Liver (tissue), 9 donors: Measurements from ENCODE around the gene SIGLEC14. TPM values are rescaled to one million over a fixed set of nuclear protein-coding genes. Genes with fewer than 3 reads are reported as not detected.
"Not testable (repeated sequence)": the region's sequence is repeated elsewhere in the genome, so short reads cannot be mapped to it uniquely, and the experiment has no call there.

Source experiments
- DNase-seq: peaks from one replicate; pipeline ENCODE4 v3.0.0-alpha.2; 2017; ENCODE audit warnings: low spot score
- H3K27ac ChIP-seq, 2 donors: one replicate each; pipeline ENCODE4 v1.7.0; 2013; ENCODE audit warnings: inconsistent platforms in 2 of 2, low read length in 2 of 2, control low read depth in 1 of 2, low read depth in 1 of 2, mild to moderate bottlenecking in 1 of 2
- H3K27me3 ChIP-seq, 4 donors: one replicate each; pipeline versions ENCODE4 v1.6.1 to v1.7.0; 2013; ENCODE audit warnings: low read length in 3 of 4, inconsistent platforms in 1 of 4, mild to moderate bottlenecking in 1 of 4, moderate library complexity in 1 of 4; ENCODE audit not compliant: control insufficient read depth in 4 of 4, insufficient read depth in 4 of 4
- H3K36me3 ChIP-seq, 4 donors: one replicate each; pipeline versions ENCODE4 v1.6.1 to v1.7.0; 2013; ENCODE audit warnings: low read length in 3 of 4, mild to moderate bottlenecking in 3 of 4, low read depth in 1 of 4, moderate library complexity in 1 of 4; ENCODE audit not compliant: control insufficient read depth in 4 of 4, insufficient read depth in 3 of 4
- H3K4me1 ChIP-seq, 4 donors: one replicate each; pipeline versions ENCODE4 v1.6.1 to v1.7.0; 2013; ENCODE audit warnings: low read length in 3 of 4, mild to moderate bottlenecking in 3 of 4, moderate library complexity in 1 of 4; ENCODE audit not compliant: control insufficient read depth in 4 of 4, insufficient read depth in 4 of 4
- H3K4me3 ChIP-seq, 3 donors: one replicate each; pipeline versions ENCODE4 v1.6.1 to v1.7.0; 2013; ENCODE audit warnings: low read length in 3 of 3, control low read depth in 1 of 3, low read depth in 1 of 3, mild to moderate bottlenecking in 1 of 3
- H3K9ac ChIP-seq, 2 donors: one replicate each; pipeline ENCODE4 v1.7.0; 2013; ENCODE audit warnings: low read length in 2 of 2, mild to moderate bottlenecking in 2 of 2, moderate library complexity in 2 of 2, control low read depth in 1 of 2, low read depth in 1 of 2
- H3K9me3 ChIP-seq, 4 donors: one replicate each; pipeline versions ENCODE4 v1.6.1 to v1.7.0; 2013; ENCODE audit warnings: low read length in 3 of 4; ENCODE audit not compliant: control insufficient read depth in 4 of 4
- ATF3 ChIP-seq: IDR thresholded peaks from 2 replicates; pipeline ENCODE4 v1.6.1; 2016; ENCODE audit warnings: antibody characterized with exemption
- CTCF ChIP-seq: fragments of 150-350 bp; IDR thresholded peaks from 2 replicates; pipeline ENCODE4 v1.5.1; 2017; ENCODE audit warnings: improper control_type of control experiment, low read depth, low read length; ENCODE audit not compliant: missing input control
- EGR1 ChIP-seq, 2 donors: IDR thresholded peaks; 2 replicates each; pipeline ENCODE4 v1.6.1; 2016 to 2018; ENCODE audit warnings: antibody characterized with exemption in 2 of 2, low read depth in 2 of 2
- FOXA1 ChIP-seq: IDR thresholded peaks from 2 replicates; pipeline ENCODE4 v1.6.1; 2016; ENCODE audit warnings: antibody characterized with exemption
- FOXA2 ChIP-seq: IDR thresholded peaks from 2 replicates; pipeline ENCODE4 v1.6.1; 2016; ENCODE audit warnings: antibody characterized with exemption
- GABPA ChIP-seq, 2 donors: IDR thresholded peaks in 1 of 2; conservative IDR thresholded peaks in 1 of 2; 2 replicates each; pipeline ENCODE4 v1.6.1; 2016; ENCODE audit warnings: antibody characterized with exemption in 2 of 2, mild to moderate bottlenecking in 1 of 2, moderate library complexity in 1 of 2
- HNF4A ChIP-seq, 2 donors: conservative IDR thresholded peaks; 2 replicates each; pipeline ENCODE4 v1.6.1; 2016; ENCODE audit warnings: antibody characterized with exemption in 2 of 2, mild to moderate bottlenecking in 2 of 2
- MAX ChIP-seq: IDR thresholded peaks from 2 replicates; pipeline ENCODE4 v1.6.1; 2016; ENCODE audit warnings: antibody characterized with exemption
- RAD21 ChIP-seq, 2 donors: IDR thresholded peaks; 2 replicates each; pipeline ENCODE4 v1.6.1; 2016; ENCODE audit warnings: antibody characterized with exemption in 2 of 2, mild to moderate bottlenecking in 2 of 2
- RXRA ChIP-seq, 2 donors: IDR thresholded peaks; 2 replicates each; pipeline ENCODE4 v1.6.1; 2017 to 2018; ENCODE audit warnings: antibody characterized with exemption in 2 of 2, mild to moderate bottlenecking in 1 of 2
- SP1 ChIP-seq: IDR thresholded peaks from 2 replicates; pipeline ENCODE4 v1.6.1; 2018; ENCODE audit warnings: antibody characterized with exemption, mild to moderate bottlenecking
- TAF1 ChIP-seq: conservative IDR thresholded peaks from 2 replicates; pipeline ENCODE4 v1.6.1; 2016; ENCODE audit warnings: antibody characterized with exemption, mild to moderate bottlenecking
- YY1 ChIP-seq: IDR thresholded peaks from 2 replicates; pipeline ENCODE4 v1.6.1; 2016; ENCODE audit warnings: antibody characterized with exemption, mild to moderate bottlenecking
- WGBS: extraction: QIAGEN DNeasy Blood & Tissue Kit; methylation state at CpG from one replicate; pipeline ENCODE4 v1.1.7; 2013; 5-methylcytosine and 5-hydroxymethylcytosine counted together
- polyA plus RNA-seq, 2 donors: library from polyadenylated mRNA; stranded (reverse) in 1 of 2; unstranded in 1 of 2; fragments of 200-250 nt in 1 of 2; fragments of >200 nt in 1 of 2; fragmentation: Nextera tagmentation in 1 of 2; extraction: Ambion mirVana in 1 of 2; gene quantifications; one replicate each; pipeline versions ENCODE4 v1.2.1 to v1.2.3, GENCODE V29; 2013 to 2015
- total RNA-seq, 2 donors: library from RNA; depleted of rRNA; stranded (reverse); fragments of >200 nt; gene quantifications; one replicate each; pipeline ENCODE4 v1.2.3, GENCODE V29; 2014
- donor health status: healthy.
- donor health status: healthy.
- donor health status: healthy.
- donor health status: healthy.
- donor health status: healthy.

Gene SIGLEC14
- total and polyA plus RNA-seq, 4 donors = 1.7 to 6.9 (median 3.2) TPM; not detected in 1

- no peaks in the 10 kb centered on the region for H3K36me3 ChIP-seq
- WGBS = 71% methylated on average over 11 of the region's 11 CpGs
- no peak for DNase-seq
- peaks cover 0 to 3% (median 0%) of the 10 kb centered on the region in 4 donors for H3K9me3 ChIP-seq
- no peak overlapping the region for H3K9ac ChIP-seq
- H3K27me3 ChIP-seq = peaks cover 0 to 2% (median 0%) of the 10 kb centered on the region in 4 donors
- no peak for TF ChIP-seq ATF3
- no peak for TF ChIP-seq FOXA2
- no peak for TF ChIP-seq TAF1
- no peak for TF ChIP-seq FOXA1
- TF ChIP-seq GABPA (IDR thresholded peaks at IDR 0.05 in 1 of 2, conservative IDR thresholded peaks at IDR 0.05 in 1 of 2) = no peak
- no peak for TF ChIP-seq EGR1 (IDR thresholded peaks at IDR 0.05; ENCODE audit: low read depth in 2 of 2)
- H3K4me1 ChIP-seq = no peaks in the 10 kb centered on the region
- no peak overlapping the region for H3K4me3 ChIP-seq
- H3K27ac ChIP-seq = no peak overlapping the region
Observed at GRCh38 chr19:51676566-51677083, 30.0 kb upstream of the SIGLEC14 start.

- TF ChIP-seq CTCF (peak; percentile 21), RAD21 (IDR thresholded peaks at IDR 0.05) (peak in 1 of 2 donors; percentile 16)
- H3K27ac ChIP-seq, H3K36me3 ChIP-seq, H3K4me3 ChIP-seq, H3K27me3 ChIP-seq, H3K4me1 ChIP-seq, DNase-seq, H3K9ac ChIP-seq, H3K9me3 ChIP-seq: not testable (repeated sequence)
- WGBS = 61% methylated on average over 7 of the region's 7 CpGs
Observed at GRCh38 chr19:51675911-51676565, 29.4 kb upstream of the SIGLEC14 start.

GRCh38 chr19:51668216-51668615 lies 21.6 kb upstream of the SIGLEC14 start:
- Histone ChIP-seq H3K27me3 (peaks cover 0 to 2% (median 0%) of the 10 kb centered on the region in 4 donors), H3K9ac (no peak overlapping the region), H3K4me1 (no peaks in the 10 kb centered on the region), H3K9me3 (peaks cover 0 to 2% (median 0%) of the 10 kb centered on the region in 4 donors), H3K27ac (no peak overlapping the region), H3K4me3 (no peak overlapping the region), H3K36me3 (no peaks in the 10 kb centered on the region)
- 84% methylated on average over 3 of the region's 3 CpGs for WGBS
- DNase-seq = no peak
- TF ChIP-seq RAD21 (IDR thresholded peaks at IDR 0.05) = no peak
- no peak for TF ChIP-seq EGR1 (IDR thresholded peaks at IDR 0.05; ENCODE audit: low read depth in 2 of 2)
- TF ChIP-seq GABPA (IDR thresholded peaks at IDR 0.05 in 1 of 2, conservative IDR thresholded peaks at IDR 0.05 in 1 of 2) = no peak
- TF ChIP-seq HNF4A (conservative IDR thresholded peaks at IDR 0.05) = no peak
- no peak for TF ChIP-seq SP1
- no peak for TF ChIP-seq ATF3
- no peak for TF ChIP-seq RXRA (IDR thresholded peaks at IDR 0.05)
- TF ChIP-seq YY1 = no peak
- TF ChIP-seq MAX = no peak
